Thyroid gland (tissue), 4 donors: ENCODE measurements around the gene PROZ.

Source experiments
- POLR2A ChIP-seq, 2 donors: fragments of 450-650 bp; IDR thresholded peaks; one replicate each; pipeline ENCODE4 v1.6.1; 2017; ENCODE audit warnings: antibody characterized with exemption in 2 of 2, mild to moderate bottlenecking in 2 of 2, moderate library complexity in 1 of 2
- TF ChIP-seq, protein P1 (sequence below), 6 experiments: fragments of 200-600 bp in 3 of 6; fragments of 450-650 bp in 3 of 6; sonication (generic) in 3 of 6; IDR thresholded peaks; one replicate each; pipeline ENCODE4 v1.5.1; 2016 to 2019; ENCODE audit warnings: antibody characterized with exemption in 6 of 6, mild to moderate bottlenecking in 2 of 6, inconsistent platforms in 1 of 6, moderate library complexity in 1 of 6

DNA sequence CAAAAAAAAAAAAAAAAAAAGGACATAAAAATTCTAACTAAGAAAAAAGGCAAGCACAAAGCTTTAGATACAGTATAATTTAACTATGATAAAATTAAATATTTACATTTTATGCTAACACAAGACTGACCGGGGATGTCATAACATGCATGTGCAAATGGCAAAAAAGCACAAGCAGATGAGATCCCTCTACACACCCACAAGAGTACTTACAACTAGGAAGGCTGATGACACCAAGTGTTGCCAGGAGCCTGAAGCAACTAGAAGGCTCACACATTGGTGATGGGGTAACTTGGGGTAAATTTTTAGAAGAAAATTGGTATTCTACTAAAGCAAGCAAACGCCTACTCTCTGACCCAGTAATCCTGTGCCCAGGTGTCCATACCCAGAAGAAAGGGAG, 43.4 kb downstream of the PROZ start:
- TF ChIP-seq, protein P1, sequence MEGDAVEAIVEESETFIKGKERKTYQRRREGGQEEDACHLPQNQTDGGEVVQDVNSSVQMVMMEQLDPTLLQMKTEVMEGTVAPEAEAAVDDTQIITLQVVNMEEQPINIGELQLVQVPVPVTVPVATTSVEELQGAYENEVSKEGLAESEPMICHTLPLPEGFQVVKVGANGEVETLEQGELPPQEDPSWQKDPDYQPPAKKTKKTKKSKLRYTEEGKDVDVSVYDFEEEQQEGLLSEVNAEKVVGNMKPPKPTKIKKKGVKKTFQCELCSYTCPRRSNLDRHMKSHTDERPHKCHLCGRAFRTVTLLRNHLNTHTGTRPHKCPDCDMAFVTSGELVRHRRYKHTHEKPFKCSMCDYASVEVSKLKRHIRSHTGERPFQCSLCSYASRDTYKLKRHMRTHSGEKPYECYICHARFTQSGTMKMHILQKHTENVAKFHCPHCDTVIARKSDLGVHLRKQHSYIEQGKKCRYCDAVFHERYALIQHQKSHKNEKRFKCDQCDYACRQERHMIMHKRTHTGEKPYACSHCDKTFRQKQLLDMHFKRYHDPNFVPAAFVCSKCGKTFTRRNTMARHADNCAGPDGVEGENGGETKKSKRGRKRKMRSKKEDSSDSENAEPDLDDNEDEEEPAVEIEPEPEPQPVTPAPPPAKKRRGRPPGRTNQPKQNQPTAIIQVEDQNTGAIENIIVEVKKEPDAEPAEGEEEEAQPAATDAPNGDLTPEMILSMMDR (IDR thresholded peaks at IDR 0.05), result no peak
- no peak for TF ChIP-seq POLR2A (IDR thresholded peaks at IDR 0.05)
